KOPT-K1 (cell line): ENCODE data around the gene DIS3L2.

Experiments used
- H3K27ac ChIP-seq: fragments of 200-600 bp; sonication (generic); 2 replicates; pipeline ENCODE4 v1.5.1; 2016; ENCODE audit warnings: antibody characterized with exemption, mild to moderate bottlenecking, low read depth, low read length; ENCODE audit not compliant: poor library complexity, severe bottlenecking
- H3K36me3 ChIP-seq: fragments of 200-600 bp; sonication (generic); 2 replicates; pipeline ENCODE4 v1.5.1; 2017; ENCODE audit warnings: antibody characterized with exemption, mild to moderate bottlenecking, low read length, moderate library complexity; ENCODE audit not compliant: insufficient read depth
- H3K9me3 ChIP-seq: fragments of 200-600 bp; sonication (generic); 2 replicates; pipeline ENCODE4 v1.5.1; 2017; ENCODE audit warnings: antibody characterized with exemption, low read length, mild to moderate bottlenecking; ENCODE audit not compliant: insufficient read depth, poor library complexity, severe bottlenecking

DIS3L2 gene

DNA sequence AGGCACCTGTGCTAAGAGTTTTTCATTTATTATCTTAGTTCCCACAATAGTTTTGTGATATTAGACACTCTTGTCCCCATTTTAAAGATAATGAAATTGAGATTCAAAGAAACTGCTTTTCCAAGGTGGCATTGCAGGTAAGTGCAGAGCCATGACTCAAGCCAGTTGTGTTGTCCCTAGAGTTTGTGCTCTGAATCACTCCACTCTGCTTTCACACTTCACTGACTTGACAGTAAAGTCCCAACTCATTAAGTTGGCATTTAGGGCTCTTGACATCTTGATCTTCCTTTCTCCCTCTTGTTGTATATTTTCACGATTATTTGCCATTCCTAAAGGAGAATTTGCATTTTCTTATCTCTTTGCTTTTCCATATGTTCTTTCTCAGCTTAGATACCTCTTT, 114.3 kb downstream of the DIS3L2 start:
- Histone ChIP-seq H3K9me3 (no peaks in the 10 kb centered on the region), H3K36me3 (no peaks in the 10 kb centered on the region), H3K27ac (no peak overlapping the region)

GRCh38 chr2:232076272-232076671, 114.8 kb downstream of the DIS3L2 start:
- Histone ChIP-seq H3K27ac (no peak overlapping the region), H3K9me3 (no peaks in the 10 kb centered on the region), H3K36me3 (no peaks in the 10 kb centered on the region)

DNA sequence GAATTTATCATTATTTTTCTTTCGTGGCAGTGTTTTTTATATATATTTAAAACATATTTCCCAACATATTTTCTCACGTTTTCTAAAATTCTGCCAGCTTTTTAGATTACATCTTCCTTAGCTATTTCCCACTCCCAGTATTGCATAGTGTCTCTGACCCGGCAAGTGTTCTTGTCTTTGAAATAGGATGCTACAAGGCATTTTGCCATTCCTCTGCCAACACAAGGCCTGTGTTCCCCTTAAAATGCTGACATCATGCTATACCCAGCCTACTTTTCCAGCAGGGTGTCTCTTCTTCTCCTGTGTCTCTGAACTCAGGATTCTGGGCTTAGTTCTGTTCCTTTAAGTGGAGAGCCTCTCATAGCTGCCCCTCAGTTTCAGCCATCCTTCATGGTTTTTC, 115.2 kb downstream of the DIS3L2 start:
- H3K36me3 ChIP-seq = no peaks in the 10 kb centered on the region

DNA sequence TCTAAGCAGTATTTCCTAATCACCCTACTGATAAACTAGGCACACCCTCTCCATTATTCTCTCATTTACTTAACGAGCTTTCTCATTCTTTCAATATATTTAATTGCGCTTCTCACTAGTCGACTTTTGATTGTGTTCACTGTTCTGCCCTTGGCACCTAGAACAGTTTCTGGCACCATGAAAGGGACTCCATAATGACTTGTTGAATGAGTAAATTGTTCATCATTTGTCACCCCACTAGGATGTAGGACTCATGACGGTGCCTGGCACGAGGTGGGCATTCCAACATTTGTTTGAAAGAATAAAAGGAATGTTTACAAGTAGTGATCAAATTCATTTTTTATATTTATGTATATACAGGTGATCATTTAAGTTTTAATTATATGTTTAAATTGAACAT, 123.7 kb downstream of the DIS3L2 start:
- Histone ChIP-seq H3K27ac (no peak overlapping the region), H3K36me3 (peaks cover 24% of the 10 kb centered on the region), H3K9me3 (peaks cover 19% of the 10 kb centered on the region)

More for the DNA sequence above, 115.2 kb downstream of the DIS3L2 start:
- Histone ChIP-seq H3K27ac (no peak overlapping the region), H3K9me3 (peaks cover 4% of the 10 kb centered on the region)

GRCh38 chr2:232085826-232086425, 124.4 kb downstream of the DIS3L2 start:
- Histone ChIP-seq H3K9me3 (peaks cover 19% of the 10 kb centered on the region), H3K27ac (no peak overlapping the region)

DNA sequence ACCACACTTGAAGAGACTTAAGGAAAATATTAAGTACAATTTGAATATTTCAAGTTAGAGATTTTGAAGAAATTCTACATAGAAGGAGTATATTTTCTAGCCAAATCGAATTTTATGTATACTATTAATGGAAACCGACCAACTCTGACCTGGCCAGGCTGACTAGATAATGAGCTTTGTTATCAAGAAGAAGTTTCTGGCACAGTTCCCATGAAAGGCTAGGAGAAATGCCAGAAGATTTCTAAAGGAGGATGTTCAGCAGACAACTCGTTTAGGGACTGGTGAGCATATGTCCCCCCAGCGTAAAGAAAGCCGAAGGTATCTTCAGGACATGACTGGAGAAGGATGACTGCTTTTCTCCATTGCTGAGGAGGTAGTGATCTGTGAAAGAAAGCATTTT, 127.3 kb downstream of the DIS3L2 start:
- Histone ChIP-seq H3K36me3 (peaks cover 16% of the 10 kb centered on the region), H3K9me3 (no peaks in the 10 kb centered on the region), H3K27ac (no peak overlapping the region)

More at GRCh38 chr2:232085826-232086425, 124.4 kb downstream of the DIS3L2 start:
- H3K36me3 ChIP-seq = peaks cover 24% of the 10 kb centered on the region

DNA sequence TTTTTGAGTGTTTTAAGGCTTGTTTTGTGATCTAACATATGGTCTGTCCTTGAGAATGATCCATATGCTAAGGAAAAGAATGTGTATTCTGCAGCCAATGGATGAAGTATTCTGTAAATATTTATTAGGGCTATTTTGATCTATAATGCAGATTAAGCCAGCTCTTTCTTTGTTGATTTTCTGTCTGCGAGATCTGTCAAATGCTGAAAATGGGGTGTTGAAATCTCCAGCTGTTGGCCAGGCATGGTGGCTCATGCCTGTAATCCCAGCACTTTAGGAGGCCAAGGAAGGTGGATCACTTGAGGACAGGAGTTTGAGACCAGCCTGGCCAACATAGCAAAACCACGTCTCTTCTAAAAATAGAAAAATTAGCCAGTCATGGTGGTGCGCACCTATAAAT, 132.7 kb downstream of the DIS3L2 start:
- peaks cover 7% of the 10 kb centered on the region for H3K9me3 ChIP-seq
- H3K36me3 ChIP-seq = peaks cover 21% of the 10 kb centered on the region

GRCh38 chr2:232094883-232095282, 133.4 kb downstream of the DIS3L2 start:
- no peak overlapping the region for H3K27ac ChIP-seq
- peaks cover 16% of the 10 kb centered on the region for H3K36me3 ChIP-seq
- peaks cover 7% of the 10 kb centered on the region for H3K9me3 ChIP-seq

More for the DNA sequence above, 132.7 kb downstream of the DIS3L2 start:
- no peak overlapping the region for H3K27ac ChIP-seq

GRCh38 chr2:232097260-232097659, 135.7 kb downstream of the DIS3L2 start:
- Histone ChIP-seq H3K9me3 (peaks cover 7% of the 10 kb centered on the region), H3K36me3 (peaks cover 16% of the 10 kb centered on the region), H3K27ac (no peak overlapping the region)

DNA sequence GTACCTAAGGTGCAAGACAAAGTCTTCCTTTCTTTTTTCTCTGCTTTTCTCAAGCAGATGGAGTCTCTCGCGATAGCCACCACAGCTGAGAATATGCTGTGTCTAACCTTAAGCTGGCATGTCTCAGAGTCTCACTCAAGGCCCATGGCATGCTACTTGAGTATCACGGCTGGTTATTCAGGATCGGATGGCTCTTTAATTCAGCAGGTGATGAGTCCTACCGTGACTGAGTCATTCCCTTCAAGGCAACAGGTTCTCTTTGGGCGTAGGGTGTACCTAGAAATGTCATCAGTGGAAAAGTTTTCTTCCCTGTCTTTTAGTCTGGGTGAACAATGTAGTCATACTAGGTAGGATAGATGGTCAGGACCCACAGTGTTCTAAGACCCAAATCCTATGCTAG, 136.2 kb downstream of the DIS3L2 start:
- H3K36me3 ChIP-seq = peaks cover 16% of the 10 kb centered on the region
- H3K27ac ChIP-seq = no peak overlapping the region
- H3K9me3 ChIP-seq = peaks cover 7% of the 10 kb centered on the region

DNA sequence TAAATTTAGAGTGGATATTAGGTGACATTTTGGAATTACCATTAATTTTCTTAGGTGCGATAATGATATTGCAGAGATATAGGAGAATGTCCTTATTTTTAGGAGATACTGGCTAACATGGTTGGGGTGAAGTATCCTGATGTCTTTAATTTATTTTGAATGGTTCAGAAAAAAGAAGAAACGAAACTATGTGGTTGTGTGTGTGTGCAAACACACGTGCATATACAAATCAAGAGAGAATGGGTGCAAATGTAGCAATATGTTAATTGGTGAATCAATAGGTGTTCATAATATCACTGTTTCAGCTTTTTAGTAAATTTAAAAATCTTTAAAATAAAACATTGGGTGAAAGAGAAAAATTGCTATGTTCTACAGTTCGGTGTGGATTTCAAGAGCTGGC, 140.9 kb downstream of the DIS3L2 start:
- Histone ChIP-seq H3K27ac (no peak overlapping the region), H3K36me3 (peaks cover 4% of the 10 kb centered on the region; the same call in 1 of the 2 replicates)

GRCh38 chr2:232103140-232103737, 141.7 kb downstream of the DIS3L2 start:
- Histone ChIP-seq H3K9me3 (no peaks in the 10 kb centered on the region), H3K27ac (no peak overlapping the region), H3K36me3 (no peaks in the 10 kb centered on the region)

More for the DNA sequence above, 140.9 kb downstream of the DIS3L2 start:
- H3K9me3 ChIP-seq = no peaks in the 10 kb centered on the region

DNA sequence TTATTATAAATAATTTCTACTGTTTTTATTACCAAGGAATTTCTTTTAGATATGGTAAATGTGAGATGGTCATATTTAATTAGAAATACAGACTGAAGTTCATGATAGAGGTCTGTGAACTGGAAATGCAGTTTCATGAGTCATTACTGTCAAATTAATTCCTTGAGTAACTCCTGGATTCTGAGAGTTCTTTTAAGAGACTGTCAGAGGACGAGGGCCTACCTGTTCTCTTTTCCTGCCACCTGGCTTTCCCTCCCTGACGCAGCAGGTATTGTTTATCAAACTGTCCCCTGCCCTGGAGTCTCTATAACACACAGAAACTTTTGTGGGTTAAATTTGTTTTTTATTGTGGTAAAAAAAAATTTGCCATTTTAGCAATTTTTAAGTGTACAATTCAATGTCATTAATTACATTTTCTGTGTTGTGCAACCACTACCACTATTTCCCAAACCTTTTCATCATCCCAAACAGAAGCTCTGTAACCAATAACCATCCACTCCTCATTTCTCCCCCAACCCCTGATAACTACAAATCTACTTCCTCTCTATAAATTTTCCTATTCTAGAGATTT, 142.6 kb downstream of the DIS3L2 start:
- Histone ChIP-seq H3K36me3 (no peaks in the 10 kb centered on the region), H3K9me3 (no peaks in the 10 kb centered on the region), H3K27ac (no peak overlapping the region)

DNA sequence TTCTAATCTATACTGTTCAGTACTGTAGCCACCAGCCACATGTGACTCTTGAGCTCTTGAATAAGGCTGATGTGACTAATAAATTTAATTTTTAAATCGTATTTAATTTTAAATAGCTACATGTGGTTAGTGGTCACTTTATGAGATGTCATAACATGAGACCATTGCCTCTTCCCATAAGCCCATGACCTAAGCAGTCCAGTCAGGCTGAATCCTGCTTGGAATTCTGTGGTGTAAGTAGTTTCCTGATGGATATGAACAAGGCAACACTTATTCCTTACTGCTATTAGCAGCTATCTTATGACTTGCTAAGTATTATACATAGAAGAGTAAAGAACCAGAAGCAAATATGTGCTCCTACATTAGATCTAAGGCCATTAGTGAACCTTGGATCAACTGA, 150.0 kb downstream of the DIS3L2 start:
- H3K9me3 ChIP-seq = peaks cover 14% of the 10 kb centered on the region
- no peak overlapping the region for H3K27ac ChIP-seq
- no peaks in the 10 kb centered on the region for H3K36me3 ChIP-seq

DNA sequence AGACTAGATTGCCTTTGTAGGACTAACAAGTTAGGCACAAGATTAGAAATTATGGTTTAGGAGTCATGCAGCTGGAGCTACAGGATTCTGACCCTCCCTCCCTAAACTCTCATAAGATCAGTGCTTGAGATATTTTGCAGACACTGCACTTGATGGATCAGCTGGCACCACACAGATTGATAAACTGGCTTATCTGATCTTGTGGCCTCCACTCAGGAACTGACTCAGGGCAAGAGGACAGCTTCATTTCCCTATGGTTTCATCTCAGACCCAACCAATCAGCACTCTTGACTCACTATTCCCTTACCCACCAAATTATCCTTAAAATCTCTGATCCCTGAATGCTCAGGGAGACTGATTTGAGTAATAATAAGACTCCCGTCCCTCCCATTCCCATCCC, 152.3 kb downstream of the DIS3L2 start:
- H3K36me3 ChIP-seq = no peaks in the 10 kb centered on the region
- H3K9me3 ChIP-seq = peaks cover 14% of the 10 kb centered on the region

More for the DNA sequence above, 152.3 kb downstream of the DIS3L2 start:
- H3K27ac ChIP-seq = no peak overlapping the region
